ENCODE data around the gene FAM120B. TPM values are rescaled to one million over a fixed set of nuclear protein-coding genes. Genes with fewer than 3 reads are reported as not detected.

The FAM120B gene
- total RNA-seq, 1 experiment from 2014 or later: 16.7 TPM

DNA sequence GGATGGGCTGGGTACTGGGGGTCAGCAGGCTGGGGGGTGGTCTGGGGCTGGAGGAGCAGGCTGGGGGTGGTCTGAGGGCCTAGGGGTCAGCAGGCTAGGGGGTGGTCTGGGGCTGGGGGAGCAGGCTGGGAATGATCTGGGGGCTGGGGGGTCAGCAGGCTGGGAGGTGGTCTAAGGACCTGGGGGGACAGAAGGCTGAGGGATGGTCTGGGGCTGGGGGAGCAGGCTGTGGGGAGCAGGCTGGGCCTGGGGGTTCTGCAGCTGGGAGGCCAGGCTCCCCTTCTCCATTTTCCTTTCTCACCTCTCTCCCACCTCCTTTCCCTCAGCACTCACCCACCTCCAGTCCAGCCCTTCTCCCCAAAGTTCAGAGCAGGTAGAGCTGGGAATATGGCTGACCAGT lies 132.3 kb downstream of the FAM120B start:
- Histone ChIP-seq H3T11ph (ENCODE audit: low read length) (no peak overlapping the region), H2BK15ac (ENCODE audit: low read depth, low read length) (no peak overlapping the region), H3K79me2 (ENCODE audit: insufficient read depth, low read length) (no peaks in the 10 kb centered on the region), H3K4me2 (ENCODE audit: insufficient read depth, insufficient read length, low read length) (no peak overlapping the region), H3K27me3 (ENCODE audit: insufficient read depth, low read length) (no peaks in the 10 kb centered on the region), H3K9ac (ENCODE audit: extremely low read depth, insufficient read length, low read length) (no peak overlapping the region), H4K91ac (ENCODE audit: insufficient read length, low read depth, low read length) (no peak overlapping the region), H3K4me1 (ENCODE audit: insufficient read depth, low read length) (no peaks in the 10 kb centered on the region), H2AK5ac (ENCODE audit: insufficient read length, low read length) (no peak overlapping the region), H2AFZ (ENCODE audit: low read length) (no peak overlapping the region), H3K23me2 (ENCODE audit: insufficient read length, low read depth, low read length, poor library complexity, severe bottlenecking) (no peaks in the 10 kb centered on the region), H4K20me1 (ENCODE audit: control insufficient read depth, insufficient read depth, insufficient read length) (no peaks in the 10 kb centered on the region), H2BK20ac (ENCODE audit: low read depth, low read length, poor library complexity, severe bottlenecking) (no peak overlapping the region), H3K14ac (ENCODE audit: insufficient read depth, low read length) (peak overlapping the region; percentile 82), H2BK120ac (ENCODE audit: low read depth, low read length, poor library complexity, severe bottlenecking) (no peak overlapping the region), H3K18ac (ENCODE audit: insufficient read length, low read depth, low read length) (peak overlapping the region; percentile 51), H3K4ac (ENCODE audit: low read depth, low read length) (no peak overlapping the region), H3K79me1 (ENCODE audit: insufficient read depth, low read depth, low read length, poor library complexity, severe bottlenecking) (no peaks in the 10 kb centered on the region), H2BK12ac (ENCODE audit: insufficient read length, low read depth, low read length) (peak overlapping the region; percentile 66), H3K9me3 (ENCODE audit: control insufficient read depth, low read depth, low read length) (no peaks in the 10 kb centered on the region), H4K8ac (replicated peaks; ENCODE audit: insufficient read length, low read depth, low read length) (no peak overlapping the region), H2BK5ac (ENCODE audit: insufficient read length, low read length) (no peak overlapping the region), H3K56ac (ENCODE audit: insufficient read length, low read depth, low read length) (no peak overlapping the region), H3K23ac (ENCODE audit: insufficient read length, low read depth, low read length) (no peak overlapping the region), H3K27ac (ENCODE audit: insufficient read length, low read depth, low read length) (no peak overlapping the region), H4K5ac (ENCODE audit: insufficient read length, low read depth, low read length) (no peak overlapping the region)
- no peak for TF ChIP-seq CTCF (conservative IDR thresholded peaks at IDR 0.05)
- Mint-ChIP-seq H3K4me1 (peaks cover 16 to 33% of the 10 kb centered on the region in 2 experiments), H3K36me3 (ENCODE audit: insufficient read depth in 1 of 3, low read depth in 3 of 3) (peaks cover 0 to 9% (median 5%) of the 10 kb centered on the region in 3 experiments; a peak in 5 of 7 replicates), H3K27ac (no peak overlapping the region), H3K4me3 (no peak overlapping the region), H3K9me3 (peaks cover 0 to 4% of the 10 kb centered on the region in 2 experiments; a peak in 3 of 5 replicates), H3K27me3 (ENCODE audit: low read depth) (peaks cover 6% of the 10 kb centered on the region)
- DNase-seq: no peak

All from H9 (cell line).